ENCODE data around the gene CAPN8.
A peak's percentile ranks its signal among the peaks of the same experiment; 100 is the strongest.
"Not testable (repeated sequence)": the region's sequence is repeated elsewhere in the genome, so short reads cannot be mapped to it uniquely, and the experiment has no call there.

The CAPN8 gene

GRCh38 chr1:223525957-223526356 is 139.5 kb downstream of the CAPN8 start:
- no peak for DNase-seq (ENCODE audit: low read depth)

- DNase-seq (ENCODE audit: low read depth), result no peak
Observed at GRCh38 chr1:223525546-223525945, 140.0 kb downstream of the CAPN8 start.

DNA sequence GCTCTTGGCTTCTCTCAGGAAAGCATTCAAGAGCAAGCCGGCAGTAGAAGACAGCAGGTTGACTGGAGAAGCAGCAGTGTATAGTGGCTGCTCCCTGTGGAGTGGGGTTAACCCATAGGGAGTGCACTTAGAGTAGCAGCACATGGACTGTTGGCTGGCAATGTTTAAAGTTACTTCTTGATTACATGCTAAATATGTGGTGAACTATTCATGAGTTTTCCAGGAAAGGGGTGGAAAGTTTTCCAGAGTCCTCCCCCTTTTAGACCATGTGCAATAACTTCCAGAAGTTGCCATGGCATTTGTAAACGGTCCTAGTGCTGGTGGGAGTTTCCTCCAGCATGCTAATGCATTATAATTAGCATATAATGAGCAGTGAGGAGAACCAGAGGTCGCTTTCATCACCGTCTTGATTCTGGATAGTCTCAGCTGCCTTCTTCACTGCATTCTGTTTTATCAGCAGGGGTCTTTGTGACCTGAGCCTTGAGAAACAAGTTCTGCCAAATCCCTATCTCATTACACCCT is 140.5 kb downstream of the CAPN8 start:
- DNase-seq (ENCODE audit: low read depth), result no peak

DNA sequence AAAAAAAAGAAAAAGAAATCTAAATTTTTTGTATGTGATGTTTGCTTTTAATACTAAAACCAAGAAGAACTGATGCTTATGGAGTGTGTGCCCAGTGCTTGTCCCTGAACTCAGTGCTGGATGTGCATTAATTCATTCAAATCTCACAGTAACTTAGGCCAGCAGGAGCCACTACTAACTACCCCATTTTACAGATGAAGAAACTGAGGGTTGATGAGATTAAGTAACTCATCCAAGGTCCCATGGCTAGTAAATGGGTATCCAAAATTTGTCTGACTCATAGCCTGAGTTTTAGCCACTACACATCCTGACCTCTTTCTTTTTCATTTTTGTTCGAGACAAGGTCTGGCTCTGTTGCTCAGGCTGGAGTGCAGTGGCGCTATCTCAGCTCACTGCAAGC is 144.4 kb downstream of the CAPN8 start:
- no peak for DNase-seq (ENCODE audit: low read depth)

- no peak for DNase-seq (ENCODE audit: low read depth)
Observed at GRCh38 chr1:223520200-223520599, 145.3 kb downstream of the CAPN8 start.

DNA sequence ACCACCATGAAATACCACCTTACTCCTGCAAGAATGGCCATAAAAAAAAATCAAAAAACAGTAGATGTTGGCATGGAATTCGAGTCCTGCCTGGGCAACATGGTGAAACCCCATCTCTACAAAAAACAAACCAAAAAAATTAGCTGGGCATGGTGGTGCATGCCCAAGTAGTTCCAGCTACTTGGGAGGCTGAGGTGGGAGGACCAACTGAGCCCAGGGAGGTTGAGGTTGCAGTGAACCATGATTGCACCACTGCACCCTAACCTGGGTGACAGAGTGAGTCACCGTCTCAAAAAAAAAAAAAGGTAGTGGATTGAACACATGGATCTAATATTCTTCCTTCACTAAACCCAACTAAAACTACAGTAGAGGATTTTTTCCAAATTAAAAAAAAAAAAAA is 146.4 kb downstream of the CAPN8 start:
- no peak for DNase-seq (ENCODE audit: low read depth)

DNA sequence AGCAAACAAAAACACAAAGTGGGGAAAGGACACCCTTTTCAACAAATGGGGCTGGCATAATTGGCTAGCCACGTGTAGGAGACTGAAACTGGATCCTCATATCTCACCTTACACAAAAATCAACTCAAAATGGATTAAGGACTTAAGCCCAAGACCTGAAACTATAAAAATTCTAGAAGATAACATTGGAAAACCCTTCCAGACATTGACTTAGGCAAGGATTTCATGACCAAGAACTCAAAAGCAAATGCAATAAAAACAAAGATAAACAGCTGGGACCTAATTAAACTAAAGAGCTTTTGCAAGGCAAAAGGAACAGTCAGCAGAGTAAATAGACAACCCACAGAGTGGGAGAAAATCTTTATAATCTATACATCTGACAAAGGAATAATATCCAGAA is 146.9 kb downstream of the CAPN8 start:
- not testable (repeated sequence) for DNase-seq (ENCODE audit: low read depth)

- no peak for DNase-seq (ENCODE audit: low read depth)
Observed at GRCh38 chr1:223515926-223516325, 149.6 kb downstream of the CAPN8 start.

GRCh38 chr1:223515421-223515820 is 150.1 kb downstream of the CAPN8 start:
- DNase-seq (ENCODE audit: low read depth), result peak; percentile 13

- no peak for DNase-seq (ENCODE audit: low read depth)
Observed at GRCh38 chr1:223514644-223515043, 150.9 kb downstream of the CAPN8 start.

GRCh38 chr1:223513309-223513708 is 152.2 kb downstream of the CAPN8 start:
- no peak for DNase-seq (ENCODE audit: low read depth)

DNA sequence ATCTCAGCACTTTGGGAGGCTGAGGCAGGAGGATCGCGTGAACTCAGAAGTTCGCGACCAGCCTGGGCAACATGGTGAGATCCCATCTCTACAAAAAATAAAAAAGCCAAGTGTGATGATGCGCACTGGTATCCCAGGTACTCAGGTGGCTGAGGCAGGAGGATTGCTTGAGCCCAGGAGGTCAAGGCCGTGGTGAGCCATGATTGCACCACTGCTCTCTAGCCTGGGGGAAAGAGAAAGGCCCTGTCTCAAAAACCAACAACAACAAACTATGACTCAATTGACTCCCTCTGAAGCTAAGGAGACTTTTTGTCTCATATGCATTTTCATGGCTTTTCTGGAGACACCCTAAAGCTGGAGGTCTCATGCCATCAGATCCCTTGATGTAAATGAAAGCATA is 153.4 kb downstream of the CAPN8 start:
- no peak for DNase-seq (ENCODE audit: low read depth)

- DNase-seq (ENCODE audit: low read depth), result no peak
Observed at GRCh38 chr1:223508796-223509195, 156.7 kb downstream of the CAPN8 start.

- DNase-seq (ENCODE audit: low read depth), result no peak
Observed at GRCh38 chr1:223504741-223505140, 160.8 kb downstream of the CAPN8 start.

GRCh38 chr1:223503348-223503747 is 162.2 kb downstream of the CAPN8 start:
- DNase-seq (ENCODE audit: low read depth), result no peak

DNA sequence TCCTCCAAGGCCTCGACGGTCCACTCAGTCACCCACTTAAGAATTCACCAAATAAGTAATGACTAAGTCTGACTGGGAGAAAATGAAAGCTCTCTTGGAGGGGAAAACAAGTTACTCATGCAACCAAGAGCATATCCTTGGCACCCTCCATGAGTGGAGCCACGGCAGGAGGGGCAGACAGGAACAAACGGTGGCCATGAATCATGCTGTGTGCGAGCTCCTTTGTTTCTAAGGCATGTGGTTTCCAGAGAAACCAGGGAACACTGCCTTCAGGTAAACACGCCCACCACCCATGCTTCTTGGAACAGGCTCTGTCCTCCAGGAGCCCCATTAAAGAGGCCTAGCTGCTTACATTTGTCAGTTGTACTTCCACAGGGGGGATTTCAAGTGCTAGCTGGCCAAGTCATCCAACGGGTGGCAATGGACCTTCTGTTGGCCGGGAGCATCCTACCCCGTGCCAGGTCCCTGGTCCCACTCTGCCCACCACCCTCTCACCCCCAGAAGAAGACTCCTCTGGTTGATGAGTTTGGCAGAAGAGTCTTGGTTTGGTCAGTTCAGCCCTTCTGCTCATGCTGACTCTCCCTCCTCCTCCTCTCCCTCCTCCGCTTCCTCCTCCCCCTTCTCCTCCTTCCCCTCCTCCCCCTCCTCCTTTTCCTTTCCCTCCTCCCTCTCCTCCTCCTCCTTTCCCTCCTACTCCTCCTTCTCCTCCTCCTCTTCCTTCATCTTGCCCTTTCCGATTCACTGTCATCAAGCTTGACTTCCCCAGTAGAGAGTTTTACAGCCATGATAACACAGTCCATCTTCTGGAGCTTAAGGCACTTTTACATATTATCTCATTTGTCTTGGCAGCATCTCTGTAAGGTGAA is 164.7 kb downstream of the CAPN8 start:
- no peak for DNase-seq (ENCODE audit: low read depth)

- DNase-seq (ENCODE audit: low read depth), result no peak
Observed at GRCh38 chr1:223496883-223497282, 168.6 kb downstream of the CAPN8 start.

DNA sequence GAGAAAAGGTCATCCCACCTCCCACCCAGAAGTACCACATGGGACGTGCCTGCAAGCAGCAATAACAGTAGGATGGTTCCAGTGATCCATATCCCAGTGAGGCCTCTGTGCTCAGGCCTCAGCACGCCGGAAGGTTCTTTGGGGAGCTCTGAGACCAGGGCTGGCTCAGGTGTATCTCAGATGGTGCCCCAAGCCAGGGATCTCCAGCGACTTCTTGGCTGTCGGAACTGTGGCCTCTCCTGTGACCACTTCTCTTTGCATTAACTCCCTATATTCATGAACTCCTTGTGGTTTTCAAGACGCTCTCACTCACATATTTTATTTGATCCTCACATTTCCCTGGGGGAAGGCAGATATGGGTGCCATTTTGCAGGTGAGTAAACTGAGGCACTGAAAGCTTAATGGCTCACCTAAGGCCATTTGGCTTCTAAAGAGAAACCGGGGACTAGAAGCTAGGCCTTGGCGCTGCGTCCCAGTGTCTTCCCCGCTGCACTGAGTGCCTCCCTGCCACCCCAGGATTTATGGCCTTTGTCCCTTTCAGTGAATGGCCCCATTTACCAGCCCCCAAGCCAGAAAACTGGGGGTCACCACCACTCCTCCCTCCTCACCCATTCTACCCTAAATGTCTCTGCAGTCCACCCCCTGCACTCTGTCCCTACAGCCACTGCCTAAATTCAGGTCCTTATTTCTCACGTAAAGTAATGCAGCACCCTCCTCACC is 170.4 kb downstream of the CAPN8 start:
- no peak for DNase-seq (ENCODE audit: low read depth)

GRCh38 chr1:223492044-223492443 is 173.5 kb downstream of the CAPN8 start:
- DNase-seq (ENCODE audit: low read depth), result no peak
